H1 (cell line): ENCODE results near the gene SLC35G6. TPM values are rescaled to one million over a fixed set of nuclear protein-coding genes. Genes with fewer than 3 reads are reported as not detected.

Experiments
- CTCF ChIA-PET: fragments of 300-600 bp; sonication (Branson Sonifier 250); formaldehyde crosslinking; loops from one replicate; lab custom pipeline; 2021; ENCODE audit not compliant: partially characterized antibody; lab: Charles Lee
- POLR2A ChIA-PET: fragments of 300-600 bp; sonication (Branson Sonifier 250); formaldehyde crosslinking; loops from one replicate; lab custom pipeline; 2021; ENCODE audit warnings: inconsistent platforms; ENCODE audit not compliant: partially characterized antibody; lab: Charles Lee
- DNase-seq, 2 experiments: peaks; one replicate each; pipeline versions ENCODE4 v3.0.0 to v3.0.0-alpha.2; 2010 to 2022; ENCODE audit warnings: low spot score in 2 of 2, low read depth in 1 of 2, mixed read lengths in 1 of 2
- FAIRE-seq: peaks from 2 replicates; lab custom pipeline; 2011; peaks lifted over from hg19 to GRCh38; lab: Jason Lieb, UNC
- H2AFZ ChIP-seq: 2 replicates; pipeline ENCODE4 v1.8.1; 2012; ENCODE audit warnings: low read length, inconsistent platforms
- H2AK5ac ChIP-seq: 2 replicates; pipeline ENCODE4 v1.6.1; 2013; ENCODE audit warnings: low read depth, low read length
- H2BK120ac ChIP-seq: replicated peaks from 2 replicates; pipeline ENCODE3; 2013; ENCODE audit warnings: low read depth, low read length, inconsistent platforms
- H2BK12ac ChIP-seq: 2 replicates; pipeline ENCODE4 v1.6.1; 2013; ENCODE audit warnings: low read depth, low read length
- H2BK15ac ChIP-seq: 2 replicates; pipeline ENCODE4 v1.6.1; 2013; ENCODE audit warnings: low read length
- H2BK20ac ChIP-seq: 2 replicates; pipeline ENCODE4 v1.6.1; 2013; ENCODE audit warnings: low read length
- H2BK5ac ChIP-seq: 2 replicates; pipeline ENCODE4 v1.6.1; 2013; ENCODE audit warnings: low read depth, low read length
- H3K14ac ChIP-seq: 2 replicates; pipeline ENCODE4 v1.6.1; 2013; ENCODE audit warnings: inconsistent platforms; ENCODE audit not compliant: insufficient read length
- H3K18ac ChIP-seq: 2 replicates; pipeline ENCODE4 v1.6.1; 2013; ENCODE audit warnings: low read length; ENCODE audit errors: extremely low read depth
- H3K23ac ChIP-seq: 2 replicates; pipeline ENCODE4 v1.6.1; 2013; ENCODE audit warnings: inconsistent platforms; ENCODE audit not compliant: insufficient read length
- H3K23me2 ChIP-seq: 2 replicates; pipeline ENCODE4 v1.6.1; 2013; ENCODE audit warnings: low read depth, low read length
- H3K27ac ChIP-seq: 2 replicates; pipeline ENCODE4 v1.6.1; 2011; ENCODE audit warnings: low read depth, low read length, inconsistent platforms
- H3K27me3 ChIP-seq, 4 experiments: replicated peaks in 1 of 4; 1 replicate in 1 of 4; 2 replicates in 3 of 4; pipeline versions ENCODE4 v1.6.1 to v1.8.1; 2011 to 2013; ENCODE audit warnings: low read length in 3 of 4, mild to moderate bottlenecking in 3 of 4, inconsistent platforms in 2 of 4, mixed read lengths in 2 of 4, moderate library complexity in 1 of 4; ENCODE audit not compliant: control insufficient read depth in 3 of 4, insufficient read depth in 3 of 4; ENCODE audit errors: extremely low read depth in 1 of 4
- H3K36me3 ChIP-seq, 4 experiments: 2 replicates each; pipeline versions ENCODE4 v1.6.1 to v1.8.1; 2011 to 2013; ENCODE audit warnings: mild to moderate bottlenecking in 4 of 4, low read length in 3 of 4, moderate library complexity in 2 of 4, control low read depth in 1 of 4, inconsistent platforms in 1 of 4; ENCODE audit not compliant: insufficient read depth in 4 of 4, control insufficient read depth in 2 of 4
- H3K4ac ChIP-seq: replicated peaks from 2 replicates; pipeline ENCODE3; 2013; ENCODE audit warnings: low read length, low read depth, mixed read lengths, inconsistent platforms; ENCODE audit not compliant: insufficient read length
- H3K4me1 ChIP-seq, 4 experiments: replicated peaks in 1 of 4; 1 replicate in 1 of 4; 2 replicates in 3 of 4; pipeline versions ENCODE4 v1.6.1 to v1.8.1; 2011 to 2013; ENCODE audit warnings: low read length in 3 of 4, inconsistent platforms in 2 of 4, mixed read lengths in 1 of 4; ENCODE audit not compliant: insufficient read depth in 4 of 4, control insufficient read depth in 3 of 4
- H3K4me2 ChIP-seq, 2 experiments: 2 replicates each; pipeline versions ENCODE4 v1.6.1 to v1.8.1; 2011 to 2013; ENCODE audit warnings: low read depth in 2 of 2, low read length in 2 of 2, control low read depth in 1 of 2, inconsistent platforms in 1 of 2, mild to moderate bottlenecking in 1 of 2; ENCODE audit not compliant: insufficient read depth in 1 of 2
- H3K4me3 ChIP-seq, 4 experiments: fragments of 200-600, 300-600 bp in 1 of 4; sonication (generic), shearing (Covaris generic), sonication (Bioruptor Twin) in 1 of 4; 2 replicates each; pipeline versions ENCODE4 v1.5.1 to v1.8.1; 2011 to 2016; ENCODE audit warnings: low read length in 4 of 4, low read depth in 3 of 4, control low read depth in 2 of 4, inconsistent platforms in 2 of 4, mild to moderate bottlenecking in 2 of 4, mixed read lengths in 1 of 4, moderate library complexity in 1 of 4; ENCODE audit not compliant: insufficient read depth in 2 of 4; ENCODE audit errors: extremely low read depth in 1 of 4
- H3K56ac ChIP-seq: replicated peaks from 2 replicates; pipeline ENCODE3; 2013; ENCODE audit warnings: low read depth, mild to moderate bottlenecking, mixed read lengths, low read length, inconsistent platforms; ENCODE audit not compliant: insufficient read length
- H3K79me1 ChIP-seq: 2 replicates; pipeline ENCODE4 v1.6.1; 2013; ENCODE audit warnings: low read depth, low read length, control low read depth
- H3K79me2 ChIP-seq, 2 experiments: 2 replicates each; pipeline versions ENCODE4 v1.6.1 to v1.8.1; 2012 to 2013; ENCODE audit warnings: low read length in 2 of 2, mild to moderate bottlenecking in 2 of 2, inconsistent platforms in 1 of 2; ENCODE audit not compliant: insufficient read depth in 2 of 2, control insufficient read depth in 1 of 2
- H3K9ac ChIP-seq, 4 experiments: replicated peaks in 1 of 4; 1 replicate in 1 of 4; 2 replicates in 3 of 4; pipeline versions ENCODE4 v1.6.1 to v1.8.1; 2011 to 2013; ENCODE audit warnings: low read depth in 3 of 4, low read length in 3 of 4, control low read depth in 2 of 4, mild to moderate bottlenecking in 2 of 4, moderate library complexity in 2 of 4, inconsistent platforms in 1 of 4; ENCODE audit errors: extremely low read depth in 1 of 4
- H3K9me3 ChIP-seq, 2 experiments: 2 replicates each; pipeline versions ENCODE4 v1.6.1 to v1.8.1; 2012 to 2013; ENCODE audit warnings: mild to moderate bottlenecking in 2 of 2, moderate library complexity in 2 of 2, control low read depth in 1 of 2, inconsistent platforms in 1 of 2, low read depth in 1 of 2, low read length in 1 of 2, mixed read lengths in 1 of 2; ENCODE audit not compliant: insufficient read depth in 2 of 2
- H4K20me1 ChIP-seq, 2 experiments: replicated peaks in 1 of 2; 2 replicates each; pipeline versions ENCODE3 to v1.8.1; 2011 to 2013; ENCODE audit warnings: inconsistent platforms in 2 of 2, low read length in 2 of 2, mild to moderate bottlenecking in 1 of 2; ENCODE audit not compliant: insufficient read depth in 2 of 2, control insufficient read depth in 1 of 2
- H4K5ac ChIP-seq: 2 replicates; pipeline ENCODE4 v1.6.1; 2013; ENCODE audit warnings: low read length, low read depth, mixed read lengths, inconsistent platforms; ENCODE audit not compliant: insufficient read length
- H4K8ac ChIP-seq: 2 replicates; pipeline ENCODE4 v1.8.0; 2013; ENCODE audit warnings: mild to moderate bottlenecking, moderate library complexity, low read length, inconsistent platforms; ENCODE audit not compliant: insufficient read depth; ENCODE audit errors: extremely low read depth
- H4K91ac ChIP-seq: replicated peaks from 2 replicates; pipeline ENCODE3; 2013; ENCODE audit warnings: low read length, mixed read lengths, inconsistent platforms; ENCODE audit not compliant: insufficient read length
- ASH2L ChIP-seq: fragments of 200-600, 300-600 bp; sonication (generic); IDR thresholded peaks from one replicate; pipeline ENCODE4 v1.7.1; 2017; ENCODE audit warnings: low read length
- CHD2 ChIP-seq: IDR thresholded peaks from 2 replicates; pipeline ENCODE4 v1.6.1; 2012; ENCODE audit warnings: low read length, improper control_type of control experiment
- EP300 ChIP-seq, 2 experiments: IDR thresholded peaks; 1 replicate in 1 of 2; 2 replicates in 1 of 2; pipeline ENCODE4 v1.6.1; 2011 to 2012; ENCODE audit warnings: low read depth in 2 of 2, low read length in 2 of 2, mild to moderate bottlenecking in 2 of 2, borderline replicate concordance in 1 of 2, inconsistent platforms in 1 of 2, moderate library complexity in 1 of 2
- GABPA ChIP-seq: IDR thresholded peaks from 2 replicates; pipeline ENCODE4 v1.6.1; 2011; ENCODE audit warnings: mild to moderate bottlenecking, low read length, moderate library complexity, borderline replicate concordance; ENCODE audit not compliant: insufficient read depth
- KDM1A ChIP-seq: fragments of 200-600, 300-600 bp; sonication (generic); IDR thresholded peaks from 2 replicates; pipeline ENCODE4 v1.7.1; 2016; ENCODE audit warnings: mild to moderate bottlenecking, low read length, borderline replicate concordance
- RFX5 ChIP-seq: IDR thresholded peaks from 2 replicates; pipeline ENCODE4 v1.6.1; 2011; ENCODE audit warnings: low read depth, low read length, improper control_type of control experiment, borderline replicate concordance
- WGBS, 2 experiments: shearing (Covaris generic) in 1 of 2; methylation state at CpG; one replicate each; pipeline versions ENCODE4 v1.1.6 to v1.1.7; 2013 to 2015; ENCODE audit warnings: low lambda C conversion rate in 2 of 2, mixed read lengths in 2 of 2, inconsistent platforms in 1 of 2, low coverage in 1 of 2, missing lambda C conversion rate in 1 of 2; ENCODE audit not compliant: insufficient replicate concordance in 2 of 2, insufficient coverage in 1 of 2, insufficient read length in 1 of 2; ENCODE audit errors: extremely low coverage in 1 of 2, missing lambda C conversion rate in 1 of 2; 5-methylcytosine and 5-hydroxymethylcytosine counted together
- polyA plus RNA-seq, 7 experiments: library from polyadenylated mRNA; depleted of rRNA in 3 of 7; stranded (reverse) in 5 of 7; unstranded in 2 of 7; fragments of >200 nt in 5 of 7; fragments of 200-250 nt in 2 of 7; gene quantifications; 1 replicate in 5 of 7; 2 replicates in 1 of 7; 4 replicates in 1 of 7; pipeline versions ENCODE4 v1.2.1 to v1.2.3, GENCODE V29; 2011 to 2013; ENCODE audit warnings: missing spikeins in 2 of 7, mixed read lengths in 2 of 7
- total RNA-seq: library from RNA; stranded (reverse); fragmentation: NEBNext Ultra II Directional; extraction: Animal tissue kit (Norgen Biotek cat#: 25700); gene quantifications from 2 replicates; pipeline ENCODE4 v1.2.1, GENCODE V29; 2021
- TF ChIP-seq, protein P1 (sequence below): IDR thresholded peaks from 2 replicates; pipeline ENCODE4 v1.6.1; 2012; ENCODE audit warnings: inconsistent platforms
- TF ChIP-seq, protein P2 (sequence below): IDR thresholded peaks from 2 replicates; pipeline ENCODE4 v1.6.1; 2012; ENCODE audit warnings: inconsistent platforms

Gene SLC35G6
- total and polyA plus RNA-seq, 2 of the 8 experiments (the other 6 are each of a cell fraction or from before 2014, with no cell fraction given): 0.05 TPM; not detected in 1

- CTCF ChIA-PET: interaction anchor here (0.9 to 2.4 kb wide), 7 partner anchors 18 to 123 kb away, joined by 3 to 10 read pairs (median 4); no protein-coding TSS in a partner anchor
- Histone ChIP-seq H3K23me2 (peaks cover 22% of the 10 kb centered on the region), H2BK20ac (peak within 1 kb of the TSS; percentile 15; the same call in 1 of the 2 replicates), H3K4me3 (peak within 1 kb of the TSS; percentile 49 to 94 (median 76)), H2AFZ (0 out of 2 replicates have a peak within 1 kb of the TSS, but pooled peaks have one; percentile 18), H3K79me1 (peaks cover 12% of the 10 kb centered on the region), H3K9ac (peak within 1 kb of the TSS; percentile 67 to 85 (median 78)), H4K20me1 (peaks cover 0 to 5% of the 10 kb centered on the region in 2 experiments), H3K36me3 (no peaks in the 10 kb centered on the region), H3K4ac (peak within 1 kb of the TSS; percentile 95), H3K27me3 (no peaks in the 10 kb centered on the region; a peak in 1 of 7 replicates), H3K23ac (no peak within 1 kb of the TSS), H3K79me2 (peaks cover 0 to 31% of the 10 kb centered on the region in 2 experiments; a peak in 2 of 4 replicates), H3K4me2 (peak within 1 kb of the TSS; percentile 97 to 99), H3K56ac (peak within 1 kb of the TSS; percentile 90), H3K9me3 (no peaks in the 10 kb centered on the region), H4K8ac (peak within 1 kb of the TSS; percentile 96), H3K14ac (no peak within 1 kb of the TSS), H3K18ac (peak within 1 kb of the TSS; percentile 72), H2BK12ac (peak within 1 kb of the TSS; percentile 82), H3K4me1 (peaks cover 2 to 28% (median 21%) of the 10 kb centered on the region in 4 experiments), H2BK5ac (peak within 1 kb of the TSS; percentile 66; the same call in 1 of the 2 replicates), H4K91ac (peak within 1 kb of the TSS; percentile 83), H4K5ac (peak within 1 kb of the TSS; percentile 51), H2AK5ac (peak within 1 kb of the TSS; percentile 30; the same call in 1 of the 2 replicates), H3K27ac (peak within 1 kb of the TSS; percentile 56), H2BK15ac (peak within 1 kb of the TSS; percentile 55), H2BK120ac (peak within 1 kb of the TSS; percentile 75)
- POLR2A ChIA-PET: interaction anchor here (0.5 to 14.3 kb wide), 16 partner anchors 13 to 269 kb away, joined by 3 to 339 read pairs (median 4); partner anchors contain the start of genes CHRNB1, FGF11, TMEM102 and TMEM256
- FAIRE-seq (no peak), DNase-seq (peak in 1 of 2 experiments; percentile 69)
- 2% methylated on average over 26 of the region's 92 CpGs; no CpG with 5 or more reads in 1 of the 2 experiments for WGBS, 2 experiments
- TF ChIP-seq RFX5: no peak
- TF ChIP-seq, protein P1, sequence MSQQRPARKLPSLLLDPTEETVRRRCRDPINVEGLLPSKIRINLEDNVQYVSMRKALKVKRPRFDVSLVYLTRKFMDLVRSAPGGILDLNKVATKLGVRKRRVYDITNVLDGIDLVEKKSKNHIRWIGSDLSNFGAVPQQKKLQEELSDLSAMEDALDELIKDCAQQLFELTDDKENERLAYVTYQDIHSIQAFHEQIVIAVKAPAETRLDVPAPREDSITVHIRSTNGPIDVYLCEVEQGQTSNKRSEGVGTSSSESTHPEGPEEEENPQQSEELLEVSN: no peak
- no peak for TF ChIP-seq KDM1A
- TF ChIP-seq GABPA: no peak
- TF ChIP-seq, protein P2, sequence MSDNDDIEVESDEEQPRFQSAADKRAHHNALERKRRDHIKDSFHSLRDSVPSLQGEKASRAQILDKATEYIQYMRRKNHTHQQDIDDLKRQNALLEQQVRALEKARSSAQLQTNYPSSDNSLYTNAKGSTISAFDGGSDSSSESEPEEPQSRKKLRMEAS: no peak
- no peak for TF ChIP-seq EP300 (IDR thresholded peaks at IDR 0.05; ENCODE audit: borderline replicate concordance in 1 of 2, low read depth in 2 of 2, low read length in 2 of 2)
- TF ChIP-seq CHD2: no peak
- TF ChIP-seq ASH2L: no peak
These were observed 1.8 kb upstream of the SLC35G6 start, which contains the start of gene ZBTB4 for GRCh38 chr17:7479213-7480088. TSS of gene ZBTB4 (minus strand) at chr17:7479631. CDS start at chr17:7466801, 12,830 bp downstream.
